ENCODE data around the gene CDH23.

DNA sequence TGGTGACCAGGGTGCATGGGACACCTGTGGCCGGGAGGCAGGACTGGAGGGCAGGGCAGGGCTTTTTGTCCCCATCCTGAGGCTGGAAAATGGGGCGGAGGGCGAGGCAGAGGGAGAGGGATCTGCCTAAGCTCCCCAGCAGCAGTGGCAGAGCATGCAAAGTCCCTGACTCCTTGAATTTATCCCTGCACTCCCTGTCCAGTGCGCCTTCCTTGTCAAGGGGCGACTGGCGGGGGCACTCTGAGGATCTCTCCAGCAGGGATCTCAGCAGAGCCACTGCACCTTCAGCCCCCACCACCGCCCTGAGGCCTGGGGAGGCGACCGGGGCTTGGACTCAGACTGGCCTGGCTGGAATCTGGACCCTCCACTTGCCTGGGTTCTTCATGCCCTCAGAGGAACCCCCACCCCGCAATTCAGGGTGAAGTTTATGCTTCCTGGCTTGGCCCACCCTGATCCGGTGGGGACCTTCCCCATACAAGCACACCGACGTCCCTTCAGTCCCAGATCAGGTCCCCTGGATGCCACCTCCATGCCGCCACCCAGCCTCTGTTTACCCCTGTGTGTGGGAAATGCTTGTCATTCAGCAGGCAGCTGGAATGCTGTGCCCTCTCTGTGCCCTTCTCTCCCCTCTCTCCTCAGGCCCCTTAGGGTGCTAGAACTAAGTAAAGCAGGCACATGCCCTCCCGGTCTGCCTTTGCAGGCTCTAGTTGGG lies 46.3 kb downstream of the CDH23 start:
- TF ChIP-seq SUZ12 (IDR thresholded peaks at IDR 0.05; ENCODE audit: extremely low read depth, insufficient read depth, insufficient read length) (no peak), ZNF274 (IDR thresholded peaks at IDR 0.05; ENCODE audit: low read depth, low read length) (no peak)

All from NT2/D1 (cell line).